Peyer's patch (tissue), 4 donors: ENCODE results near the gene PDGFC. TPM values are rescaled to one million over a fixed set of nuclear protein-coding genes. Genes with fewer than 3 reads are reported as not detected.

Source experiments
- DNase-seq, 3 donors: peaks; one replicate each; pipeline ENCODE4 v3.0.0-alpha.2; 2017 to 2019
- H3K27ac ChIP-seq, 4 donors: fragments of 200-600 bp; sonication (generic); one replicate each; pipeline ENCODE4 v1.5.1; 2016 to 2019
- H3K27me3 ChIP-seq, 2 donors: fragments of 200-600 bp; sonication (generic); one replicate each; pipeline ENCODE4 v1.5.1; 2019
- H3K36me3 ChIP-seq, 3 donors: fragments of 200-600 bp; sonication (generic); one replicate each; pipeline ENCODE4 v1.5.1; 2016 to 2019
- H3K4me1 ChIP-seq, 4 donors: fragments of 200-600 bp; sonication (generic); one replicate each; pipeline ENCODE4 v1.5.1; 2016 to 2019
- H3K4me3 ChIP-seq, 4 donors: fragments of 200-600 bp; sonication (generic); 1 replicate in 3 of 4; 2 replicates in 1 of 4; pipeline ENCODE4 v1.5.1; 2016 to 2019; ENCODE audit warnings: mild to moderate bottlenecking in 1 of 4
- H3K9me3 ChIP-seq, 4 donors: fragments of 200-600 bp; sonication (generic); one replicate each; pipeline ENCODE4 v1.5.1; 2016 to 2019; ENCODE audit warnings: mild to moderate bottlenecking in 1 of 4
- CTCF ChIP-seq, 6 experiments: fragments of 450-650 bp in 4 of 6; fragments of 200-600 bp in 2 of 6; sonication (generic) in 1 of 6; IDR thresholded peaks; one replicate each; pipeline ENCODE4 v1.5.1; 2017 to 2019; ENCODE audit warnings: antibody characterized with exemption in 6 of 6, mild to moderate bottlenecking in 3 of 6, moderate library complexity in 1 of 6
- POLR2A ChIP-seq, 2 donors: fragments of 450-650 bp; IDR thresholded peaks; one replicate each; pipeline ENCODE4 v1.5.1; 2017; ENCODE audit warnings: antibody characterized with exemption in 2 of 2, mild to moderate bottlenecking in 2 of 2, moderate library complexity in 2 of 2
- total RNA-seq, 4 donors: library from RNA; depleted of rRNA; stranded (reverse); fragments of >200 nt; gene quantifications; one replicate each; pipeline ENCODE4 v1.1.0, GENCODE V29; 2016

Gene PDGFC
- total RNA-seq, 4 donors from 2014 or later: 4.4 to 17.3 (median 11.5) TPM

- H3K27me3 ChIP-seq: no peaks in the 10 kb centered on the region
- TF ChIP-seq POLR2A (IDR thresholded peaks at IDR 0.05) (no peak), CTCF (IDR thresholded peaks at IDR 0.05) (no peak)
- H3K4me1 ChIP-seq: no peaks in the 10 kb centered on the region
- no peaks in the 10 kb centered on the region for H3K9me3 ChIP-seq
- no peaks in the 10 kb centered on the region for H3K36me3 ChIP-seq
- H3K27ac ChIP-seq: no peak overlapping the region
- H3K4me3 ChIP-seq: no peak overlapping the region
- DNase-seq: no peak
Measured at GRCh38 chr4:156783966-156784365, 187.6 kb downstream of the PDGFC start.

GRCh38 chr4:156782491-156782890 is 189.1 kb downstream of the PDGFC start:
- H3K4me3 ChIP-seq: no peak overlapping the region
- no peaks in the 10 kb centered on the region for H3K9me3 ChIP-seq
- H3K27ac ChIP-seq: no peak overlapping the region
- no peak for DNase-seq
- H3K36me3 ChIP-seq: no peaks in the 10 kb centered on the region
- TF ChIP-seq CTCF (IDR thresholded peaks at IDR 0.05): no peak
- no peak for TF ChIP-seq POLR2A (IDR thresholded peaks at IDR 0.05)
- no peaks in the 10 kb centered on the region for H3K27me3 ChIP-seq
- H3K4me1 ChIP-seq: no peaks in the 10 kb centered on the region

GRCh38 chr4:156781852-156782251 is 189.7 kb downstream of the PDGFC start:
- H3K4me1 ChIP-seq: no peaks in the 10 kb centered on the region
- DNase-seq: no peak
- H3K4me3 ChIP-seq: no peak overlapping the region
- no peaks in the 10 kb centered on the region for H3K27me3 ChIP-seq
- TF ChIP-seq CTCF (IDR thresholded peaks at IDR 0.05) (no peak), POLR2A (IDR thresholded peaks at IDR 0.05) (no peak)
- H3K36me3 ChIP-seq: no peaks in the 10 kb centered on the region
- no peak overlapping the region for H3K27ac ChIP-seq
- no peaks in the 10 kb centered on the region for H3K9me3 ChIP-seq

GRCh38 chr4:156779774-156780173 is 191.8 kb downstream of the PDGFC start:
- Histone ChIP-seq H3K36me3 (no peaks in the 10 kb centered on the region), H3K4me3 (no peak overlapping the region), H3K9me3 (no peaks in the 10 kb centered on the region), H3K27ac (no peak overlapping the region), H3K4me1 (no peaks in the 10 kb centered on the region), H3K27me3 (no peaks in the 10 kb centered on the region)
- TF ChIP-seq CTCF (IDR thresholded peaks at IDR 0.05): no peak
- no peak for TF ChIP-seq POLR2A (IDR thresholded peaks at IDR 0.05)
- DNase-seq: no peak

GRCh38 chr4:156779042-156779441 is 192.6 kb downstream of the PDGFC start:
- Histone ChIP-seq H3K9me3 (no peaks in the 10 kb centered on the region), H3K4me3 (no peak overlapping the region), H3K27me3 (no peaks in the 10 kb centered on the region), H3K27ac (peak overlapping the region in 1 of 4 donors; percentile 0), H3K4me1 (no peaks in the 10 kb centered on the region), H3K36me3 (no peaks in the 10 kb centered on the region)
- no peak for DNase-seq
- no peak for TF ChIP-seq POLR2A (IDR thresholded peaks at IDR 0.05)
- TF ChIP-seq CTCF (IDR thresholded peaks at IDR 0.05): no peak

GRCh38 chr4:156778606-156779005 is 193.0 kb downstream of the PDGFC start:
- peak overlapping the region in 1 of 4 donors; percentile 0 for H3K27ac ChIP-seq
- DNase-seq: no peak
- TF ChIP-seq POLR2A (IDR thresholded peaks at IDR 0.05) (no peak), CTCF (IDR thresholded peaks at IDR 0.05) (no peak)
- no peaks in the 10 kb centered on the region for H3K9me3 ChIP-seq
- H3K4me1 ChIP-seq: no peaks in the 10 kb centered on the region
- no peak overlapping the region for H3K4me3 ChIP-seq
- H3K36me3 ChIP-seq: no peaks in the 10 kb centered on the region
- H3K27me3 ChIP-seq: no peaks in the 10 kb centered on the region
